Lower lobe of right lung (tissue), 2 donors: ENCODE measurements around the gene PTPRT. TPM values are rescaled to one million over a fixed set of nuclear protein-coding genes. Genes with fewer than 3 reads are reported as not detected.

Experiments used
- ATAC-seq, 2 donors: fragments of 200-7000 bp; cut with Tn5 transposase; one replicate each; pipeline ENCODE4 v1.9.1; 2020 to 2022; ENCODE audit warnings: mild to moderate bottlenecking in 2 of 2, moderate library complexity in 2 of 2
- DNase-seq: peaks from one replicate; pipeline ENCODE4 v3.0.0-alpha.2; 2020
- H3K27ac ChIP-seq: fragments of 200-600 bp; one replicate; pipeline ENCODE4 v1.8.0; 2022
- H3K27me3 ChIP-seq: fragments of 200-600 bp; one replicate; pipeline ENCODE4 v1.8.0; 2022; ENCODE audit warnings: low read depth
- H3K36me3 ChIP-seq: fragments of 200-600 bp; one replicate; pipeline ENCODE4 v1.8.0; 2022; ENCODE audit warnings: mild to moderate bottlenecking
- H3K4me1 ChIP-seq: fragments of 200-600 bp; one replicate; pipeline ENCODE4 v1.8.0; 2022
- H3K4me3 ChIP-seq: fragments of 200-600 bp; one replicate; pipeline ENCODE4 v1.8.0; 2022; ENCODE audit warnings: mild to moderate bottlenecking
- H3K9me3 ChIP-seq: fragments of 200-600 bp; one replicate; pipeline ENCODE4 v1.8.0; 2022
- intact Hi-C: fragments of 100-400 bp; cut with DNase I; formaldehyde crosslinking; loops from one replicate; pipeline ENCODE4 v1.11.0; 2022
- total RNA-seq: library from RNA; stranded (reverse); fragmentation: NEBNext Ultra II Directional; extraction: Animal tissue kit (Norgen Biotek cat#: 25700); gene quantifications from one replicate; pipeline ENCODE4 v1.2.1, GENCODE V29; 2021
- TF ChIP-seq, protein P1 (sequence below): fragments of 200-600 bp; IDR thresholded peaks from one replicate; pipeline ENCODE4 v1.8.0; 2022; ENCODE audit warnings: antibody characterized with exemption, mild to moderate bottlenecking
- donor health status: DM: no; HTN: yes; CAD: no; lungs with severe emphysema.

Gene PTPRT
- total RNA-seq, 1 donor from 2014 or later = 8.0 TPM

DNA sequence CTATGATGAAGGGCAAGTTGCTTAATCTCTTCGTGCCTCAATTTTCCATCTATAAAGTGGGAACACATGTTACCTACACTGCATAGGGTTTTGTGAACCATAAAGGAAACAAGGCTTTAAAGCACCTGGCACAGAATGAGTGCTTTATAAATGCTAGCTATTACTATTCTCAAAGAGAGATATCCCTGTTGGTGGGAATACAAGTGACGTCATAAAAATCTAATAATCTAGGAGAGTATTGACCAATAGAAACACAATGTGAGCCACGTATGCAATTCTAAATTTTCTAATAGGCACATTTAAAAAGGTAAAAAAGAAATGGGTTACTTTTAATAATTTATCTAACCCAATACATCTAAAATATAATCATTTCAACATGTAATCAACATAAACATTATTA is 316.4 kb downstream of the PTPRT start:
- Histone ChIP-seq H3K27me3 (no peaks in the 10 kb centered on the region), H3K27ac (no peak overlapping the region), H3K36me3 (no peaks in the 10 kb centered on the region), H3K4me1 (no peaks in the 10 kb centered on the region), H3K4me3 (no peak overlapping the region), H3K9me3 (no peaks in the 10 kb centered on the region)
- DNase-seq = no peak
- ATAC-seq = no peak
- TF ChIP-seq, protein P1, sequence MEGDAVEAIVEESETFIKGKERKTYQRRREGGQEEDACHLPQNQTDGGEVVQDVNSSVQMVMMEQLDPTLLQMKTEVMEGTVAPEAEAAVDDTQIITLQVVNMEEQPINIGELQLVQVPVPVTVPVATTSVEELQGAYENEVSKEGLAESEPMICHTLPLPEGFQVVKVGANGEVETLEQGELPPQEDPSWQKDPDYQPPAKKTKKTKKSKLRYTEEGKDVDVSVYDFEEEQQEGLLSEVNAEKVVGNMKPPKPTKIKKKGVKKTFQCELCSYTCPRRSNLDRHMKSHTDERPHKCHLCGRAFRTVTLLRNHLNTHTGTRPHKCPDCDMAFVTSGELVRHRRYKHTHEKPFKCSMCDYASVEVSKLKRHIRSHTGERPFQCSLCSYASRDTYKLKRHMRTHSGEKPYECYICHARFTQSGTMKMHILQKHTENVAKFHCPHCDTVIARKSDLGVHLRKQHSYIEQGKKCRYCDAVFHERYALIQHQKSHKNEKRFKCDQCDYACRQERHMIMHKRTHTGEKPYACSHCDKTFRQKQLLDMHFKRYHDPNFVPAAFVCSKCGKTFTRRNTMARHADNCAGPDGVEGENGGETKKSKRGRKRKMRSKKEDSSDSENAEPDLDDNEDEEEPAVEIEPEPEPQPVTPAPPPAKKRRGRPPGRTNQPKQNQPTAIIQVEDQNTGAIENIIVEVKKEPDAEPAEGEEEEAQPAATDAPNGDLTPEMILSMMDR = no peak
- intact Hi-C loops = no loop called here

DNA sequence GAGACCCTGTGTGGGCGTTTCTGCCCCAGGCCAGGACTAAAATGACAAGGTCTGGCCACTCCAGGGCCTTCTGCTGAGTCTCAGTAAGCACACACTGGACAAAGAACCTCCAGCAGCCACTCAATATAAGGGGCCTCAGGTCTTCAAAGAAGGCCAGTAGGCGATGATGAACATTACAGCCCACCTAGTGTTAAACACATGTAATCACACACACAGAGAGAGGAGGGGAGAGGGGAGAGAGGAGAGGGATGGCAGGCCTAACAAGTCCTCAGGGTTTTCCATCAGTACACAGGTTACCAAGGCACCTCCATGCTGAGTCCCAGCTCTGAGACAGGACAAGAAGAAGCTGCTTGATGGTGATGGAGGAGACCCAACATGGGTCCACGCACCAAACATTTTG is 325.6 kb downstream of the PTPRT start:
- Histone ChIP-seq H3K27ac (no peak overlapping the region), H3K4me1 (no peaks in the 10 kb centered on the region), H3K4me3 (no peak overlapping the region), H3K9me3 (no peaks in the 10 kb centered on the region), H3K36me3 (no peaks in the 10 kb centered on the region), H3K27me3 (no peaks in the 10 kb centered on the region)
- intact Hi-C loops = no loop called here
- TF ChIP-seq, protein P1 = no peak
- no peak for DNase-seq
- no peak for ATAC-seq

GRCh38 chr20:42862446-42862845 is 327.3 kb downstream of the PTPRT start:
- no peaks in the 10 kb centered on the region for H3K9me3 ChIP-seq
- ATAC-seq = no peak
- intact Hi-C loops = no loop called here
- no peak overlapping the region for H3K4me3 ChIP-seq
- H3K27ac ChIP-seq = no peak overlapping the region
- H3K27me3 ChIP-seq = no peaks in the 10 kb centered on the region
- TF ChIP-seq, protein P1 = no peak
- DNase-seq = no peak
- H3K4me1 ChIP-seq = no peaks in the 10 kb centered on the region
- H3K36me3 ChIP-seq = no peaks in the 10 kb centered on the region

DNA sequence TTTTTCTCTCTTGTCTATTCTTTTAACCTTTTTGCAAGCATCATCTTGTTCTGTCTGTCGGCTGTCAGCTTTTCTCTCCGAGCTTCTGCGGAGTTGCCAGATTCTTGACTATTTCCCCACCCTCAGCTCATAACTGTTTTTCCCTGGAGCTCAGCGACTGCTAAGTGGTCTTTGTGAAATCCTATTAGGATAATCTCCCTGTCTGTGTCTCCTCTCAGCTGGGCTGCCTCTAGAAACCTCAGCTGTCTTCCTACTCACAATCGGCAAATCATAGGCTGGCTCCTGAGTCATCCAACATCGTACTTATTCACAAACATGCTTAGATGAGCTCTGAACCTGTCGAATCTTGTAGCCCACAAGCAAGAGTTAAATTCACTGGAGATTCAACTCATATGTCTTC is 332.3 kb downstream of the PTPRT start:
- H3K27me3 ChIP-seq = no peaks in the 10 kb centered on the region
- no peak overlapping the region for H3K4me3 ChIP-seq
- no peaks in the 10 kb centered on the region for H3K4me1 ChIP-seq
- TF ChIP-seq, protein P1 = no peak
- H3K36me3 ChIP-seq = no peaks in the 10 kb centered on the region
- no peak for ATAC-seq
- H3K9me3 ChIP-seq = no peaks in the 10 kb centered on the region
- H3K27ac ChIP-seq = no peak overlapping the region
- DNase-seq = no peak
- intact Hi-C loops = no loop called here

- H3K9me3 ChIP-seq = no peaks in the 10 kb centered on the region
- intact Hi-C loops = no loop called here
- TF ChIP-seq, protein P1 = no peak
- H3K36me3 ChIP-seq = no peaks in the 10 kb centered on the region
- no peaks in the 10 kb centered on the region for H3K27me3 ChIP-seq
- no peak overlapping the region for H3K4me3 ChIP-seq
- H3K27ac ChIP-seq = no peak overlapping the region
- ATAC-seq (no peak), DNase-seq (no peak)
- H3K4me1 ChIP-seq = no peaks in the 10 kb centered on the region
These were observed 333.8 kb downstream of the PTPRT start for GRCh38 chr20:42855896-42856295.

DNA sequence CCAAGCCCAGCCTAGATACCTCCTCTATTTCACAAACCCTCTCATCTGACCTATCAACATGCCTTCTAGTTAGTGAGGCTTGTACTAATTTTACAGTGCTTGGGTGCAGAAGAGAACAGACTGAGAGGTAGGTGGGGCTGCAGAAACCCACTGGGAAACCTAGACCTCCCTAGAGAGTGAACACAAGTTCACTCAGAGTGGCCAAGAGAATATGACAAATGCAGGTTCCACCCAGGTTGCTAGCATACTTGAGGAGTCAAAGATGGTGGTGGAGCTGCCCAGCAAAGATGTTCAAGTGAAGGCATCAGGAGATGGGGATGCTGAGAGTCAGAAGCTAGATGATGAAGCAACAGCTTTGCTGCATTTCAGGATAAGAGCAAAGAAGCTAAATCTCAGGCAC is 337.0 kb downstream of the PTPRT start:
- H3K36me3 ChIP-seq = no peaks in the 10 kb centered on the region
- intact Hi-C loops = no loop called here
- no peak for DNase-seq
- H3K4me3 ChIP-seq = no peak overlapping the region
- ATAC-seq = no peak
- H3K27ac ChIP-seq = no peak overlapping the region
- no peaks in the 10 kb centered on the region for H3K9me3 ChIP-seq
- no peaks in the 10 kb centered on the region for H3K4me1 ChIP-seq
- TF ChIP-seq, protein P1 = no peak
- no peaks in the 10 kb centered on the region for H3K27me3 ChIP-seq
